LNCAP (cell line): Measurements from ENCODE around the gene KIAA1614.

ENCODE experiments used
- CTCF ChIP-seq: fragments of 450-650 bp; IDR thresholded peaks from 2 replicates; pipeline ENCODE4 v1.5.1; 2017; ENCODE audit warnings: mild to moderate bottlenecking

The KIAA1614 gene

GRCh38 chr1:180889325-180889724 is 23.4 kb upstream of the KIAA1614 start:
- no peak for TF ChIP-seq CTCF

DNA sequence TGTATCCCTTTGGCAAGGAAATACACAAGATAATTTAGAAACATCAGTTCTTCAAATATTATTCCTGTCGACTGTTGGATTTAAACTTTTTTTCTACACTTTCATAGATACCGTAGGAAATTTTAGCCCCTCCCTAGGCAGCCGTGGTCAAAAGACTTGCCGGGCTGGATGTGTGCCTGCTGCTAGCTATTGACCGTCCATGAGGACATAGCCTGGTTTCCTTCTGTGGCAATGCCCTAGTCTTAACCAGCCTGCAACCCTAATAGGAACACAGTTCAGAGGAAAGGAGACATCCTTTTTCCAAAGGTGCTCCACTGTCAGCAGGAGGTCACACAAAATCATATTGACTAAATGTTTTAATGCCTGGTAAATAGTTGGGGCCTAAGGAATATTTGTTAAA is 20.4 kb upstream of the KIAA1614 start:
- no peak for TF ChIP-seq CTCF

DNA sequence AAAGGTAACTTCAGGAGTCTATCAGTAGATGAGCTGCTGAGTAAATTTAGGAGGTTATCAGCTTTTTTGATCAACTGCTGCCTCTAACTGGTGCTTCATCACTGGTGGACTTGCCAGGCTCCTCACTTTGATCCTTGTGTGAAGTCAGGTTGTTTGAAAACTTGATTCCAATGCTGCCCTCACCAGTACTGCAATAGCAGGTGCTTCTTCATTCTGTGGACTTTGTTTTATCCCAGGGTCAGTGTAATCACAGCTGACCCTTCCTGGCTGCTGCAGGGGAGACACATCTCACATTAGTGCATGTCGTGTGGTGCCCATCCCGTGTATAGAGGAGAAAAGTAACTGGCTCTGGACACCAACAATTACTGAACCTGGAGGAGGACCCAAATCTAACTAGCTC is 20.0 kb upstream of the KIAA1614 start:
- TF ChIP-seq CTCF: no peak

DNA sequence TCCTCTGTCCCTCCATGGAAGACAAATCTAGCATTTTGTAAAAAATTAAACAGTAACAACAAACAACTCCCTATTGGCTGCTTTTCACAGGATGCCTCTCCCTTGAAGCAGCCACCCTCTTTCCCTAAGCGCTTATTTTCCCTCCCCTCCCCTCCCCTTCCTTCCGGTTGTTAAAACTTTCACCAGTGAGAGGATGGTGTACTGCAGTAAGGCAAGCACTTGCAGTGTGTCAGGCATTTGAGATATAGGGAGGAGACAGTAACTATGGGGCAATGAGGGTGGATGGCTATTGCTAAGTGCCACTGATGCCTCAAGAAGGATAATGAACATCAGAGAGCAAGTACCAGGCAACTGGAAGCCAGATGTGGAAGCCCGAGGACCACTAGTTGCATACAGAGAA is 19.1 kb upstream of the KIAA1614 start:
- no peak for TF ChIP-seq CTCF

GRCh38 chr1:180896161-180896560 is 16.5 kb upstream of the KIAA1614 start:
- no peak for TF ChIP-seq CTCF

DNA sequence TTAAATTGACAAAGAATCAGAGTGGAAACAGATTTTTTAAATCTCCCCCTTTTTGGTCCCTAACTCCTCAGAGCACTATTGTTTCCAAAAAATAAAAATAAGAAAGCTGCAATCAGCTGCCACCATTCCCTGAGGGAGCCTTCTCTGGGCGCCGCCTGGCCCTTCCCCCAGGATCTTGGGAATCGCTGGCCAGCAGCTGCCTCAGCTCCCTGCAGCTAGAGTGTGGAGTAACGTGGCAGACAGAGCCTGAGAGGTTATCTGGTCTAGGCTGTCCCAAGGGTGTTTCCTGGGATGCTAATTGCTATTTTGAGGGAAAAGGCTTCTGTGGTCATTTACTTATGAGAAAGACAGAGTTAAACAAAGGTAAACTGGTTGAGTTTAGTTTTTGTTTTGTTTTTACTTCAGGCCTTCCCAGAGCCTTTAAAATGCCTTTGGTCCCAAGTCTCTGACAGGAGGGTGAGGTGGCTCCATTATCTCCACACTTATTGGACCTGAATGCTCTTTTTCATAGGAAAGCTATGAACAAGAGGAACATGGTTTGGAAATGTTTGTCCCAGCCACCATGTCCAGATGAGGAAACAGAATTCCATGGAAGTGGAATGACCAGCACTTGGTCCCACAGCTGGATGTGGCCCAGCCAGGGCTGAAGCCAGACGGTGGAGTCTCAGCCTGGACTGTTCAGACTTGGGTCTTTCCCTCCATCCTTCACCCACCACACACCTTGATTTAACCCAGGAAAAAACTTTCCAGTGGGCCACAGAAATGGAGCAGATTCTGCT is 14.1 kb upstream of the KIAA1614 start:
- TF ChIP-seq CTCF: no peak

DNA sequence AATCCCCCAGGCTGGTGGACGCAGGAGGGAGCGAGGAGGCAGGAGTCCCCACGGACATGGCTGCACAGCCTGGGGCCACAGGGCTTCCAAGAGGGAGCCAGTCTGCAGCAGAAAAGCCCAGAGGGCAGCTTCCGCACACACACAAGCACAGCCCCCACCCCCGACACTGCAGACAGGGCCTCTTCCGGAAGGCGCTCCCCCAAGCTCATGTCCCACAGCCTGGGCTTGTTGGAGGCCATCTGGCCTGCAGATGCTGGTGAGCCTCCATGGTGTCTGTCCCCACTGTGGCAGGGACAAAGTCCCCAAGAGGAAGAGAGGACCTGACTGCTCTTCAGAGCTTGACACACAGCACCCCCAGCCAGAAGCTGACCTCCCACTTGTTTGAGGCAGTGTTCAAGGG is 13.4 kb upstream of the KIAA1614 start:
- TF ChIP-seq CTCF: no peak
